ENCODE data around the gene RMRP. TPM values are rescaled to one million over a fixed set of nuclear protein-coding genes. Genes with fewer than 3 reads are reported as not detected.
A peak's percentile ranks its signal among the peaks of the same experiment; 100 is the strongest.

The RMRP gene
- total and polyA plus RNA-seq, 2 of the 4 experiments (the other 2 are of a cell fraction) = 39.7 to 13,690 TPM

GRCh38 chr9:35660966-35661415, 3.2 kb upstream of the RMRP start:
- Histone ChIP-seq H2BK5ac (ENCODE audit: low read depth, low read length, poor library complexity, severe bottlenecking) (peak overlapping the region; percentile 47), H2AK5ac (ENCODE audit: low read depth, low read length) (peak overlapping the region; percentile 94), H3K14ac (replicated peaks; ENCODE audit: low read depth, low read length) (peak overlapping the region; percentile 8), H3K56ac (ENCODE audit: extremely low read depth, insufficient read depth, low read length) (peak overlapping the region; percentile 35; the same call in 1 of the 2 replicates), H3K9me1 (ENCODE audit: insufficient read depth, low read length) (peaks cover 9% of the 10 kb centered on the region), H3K18ac (ENCODE audit: low read depth, low read length) (no peak overlapping the region), H4K91ac (ENCODE audit: insufficient read depth, low read depth, low read length) (peak overlapping the region; percentile 96), H2BK120ac (ENCODE audit: low read depth, low read length) (peak overlapping the region; percentile 33; the same call in 1 of the 2 replicates), H3K36me3 (ENCODE audit: control insufficient read depth, insufficient read depth, low read length) (peaks cover 11% of the 10 kb centered on the region), H4K8ac (ENCODE audit: low read depth in 2 of 2, low read length in 2 of 2) (peak overlapping the region; percentile 79 to 82), H3K23ac (ENCODE audit: low read depth, low read length) (peak overlapping the region; percentile 4; the same call in 1 of the 2 replicates), H3K79me1 (ENCODE audit: low read depth in 1 of 2, low read length in 2 of 2) (peaks cover 30 to 65% of the 10 kb centered on the region in 2 experiments; a peak in 3 of 4 replicates), H2BK20ac (ENCODE audit: low read depth, low read length) (peak overlapping the region; percentile 72; the same call in 1 of the 2 replicates), H3K9me3 (ENCODE audit: control insufficient read depth, insufficient read depth, low read length) (no peaks in the 10 kb centered on the region), H3K27me3 (ENCODE audit: control insufficient read depth, insufficient read depth, low read length) (no peaks in the 10 kb centered on the region), H4K20me1 (ENCODE audit: insufficient read depth, low read length) (peaks cover 3% of the 10 kb centered on the region; the same call in 1 of the 2 replicates), H3K27ac (ENCODE audit: insufficient read depth, low read length) (peak overlapping the region; percentile 57), H3K4me2 (ENCODE audit: low read depth, low read length) (no peak overlapping the region), H3K4me1 (ENCODE audit: control insufficient read depth, insufficient read depth, low read length) (peaks cover 16% of the 10 kb centered on the region), H4K5ac (ENCODE audit: low read depth, low read length) (peak overlapping the region; percentile 47), H2AK9ac (replicated peaks; ENCODE audit: low read depth, low read length, poor library complexity) (peak overlapping the region; percentile 86), H2AFZ (replicated peaks; ENCODE audit: low read length, poor library complexity) (peak overlapping the region; percentile 38), H2BK15ac (ENCODE audit: low read depth, low read length) (peak overlapping the region; percentile 93; the same call in 2 of the 3 replicates), H3K4me3 (ENCODE audit: insufficient read depth, low read depth, low read length) (no peak overlapping the region), H3K4ac (ENCODE audit: low read depth, low read length) (peak overlapping the region; percentile 75), H3K9ac (ENCODE audit: low read depth, low read length) (no peak overlapping the region; the same call in 1 of the 2 replicates)
- TF ChIP-seq RFX5 (IDR thresholded peaks at IDR 0.05; ENCODE audit: low read depth, low read length) (no peak), CHD1 (IDR thresholded peaks at IDR 0.05; ENCODE audit: low read depth, low read length) (no peak), NFE2L2 (IDR thresholded peaks at IDR 0.05; ENCODE audit: low read depth, low read length) (no peak), SMC3 (IDR thresholded peaks at IDR 0.05; ENCODE audit: low read depth, low read length) (peak; percentile 34; the same call in 1 of the 2 replicates), USF2 (IDR thresholded peaks at IDR 0.05; ENCODE audit: low read depth, low read length) (no peak), RAD21 (IDR thresholded peaks at IDR 0.05; ENCODE audit: low read length) (peak; percentile 66), BHLHE40 (IDR thresholded peaks at IDR 0.05; ENCODE audit: low read depth, low read length) (no peak), MAFK (IDR thresholded peaks at IDR 0.05; ENCODE audit: low read depth, low read length) (no peak), ELK1 (IDR thresholded peaks at IDR 0.05; ENCODE audit: borderline replicate concordance, low read depth, low read length) (no peak), CTCF (conservative IDR thresholded peaks at IDR 0.05; ENCODE audit: low read depth, low read length) (peak; percentile 62), FOS (IDR thresholded peaks at IDR 0.05; ENCODE audit: low read depth, low read length) (no peak), MXI1 (IDR thresholded peaks at IDR 0.05; ENCODE audit: borderline replicate concordance, low read depth, low read length) (no peak)
- in situ Hi-C loops (cut with MboI; ENCODE audit: low sequenced_read_pairs) = no loop called here
- ChIA-PET POLR2A (ENCODE audit: unreplicated experiment) (interaction anchor here (0.7 to 2.1 kb wide), 10 partner anchors 15 to 87 kb away, joined by 3 to 14 read pairs (median 6); partner anchors contain the start of genes CREB3 and TLN1), CTCF (interaction anchor here (0.5 to 2.1 kb wide), 16 partner anchors 9 to 221 kb away, joined by 3 to 11 read pairs (median 3); partner anchors contain the start of genes CREB3, TLN1 and TPM2)
- DNase-seq (peak; percentile 62), ATAC-seq (ENCODE audit: low read depth) (no peak)
- no TSS peak for BruUV-seq (replicated peaks)
- dilution Hi-C loops (cut with HindIII; ENCODE audit: low sequenced_read_pairs, unreplicated experiment) = no loop called here
- intact Hi-C loops (cut with micrococcal nuclease) = no loop called here
- WGBS, 2 experiments (ENCODE audit: extremely low coverage in 2 of 2, insufficient read length in 1 of 2) = no CpG with 5 or more reads among the region's 9 CpGs
